HepG2 (cell line): Measurements from ENCODE around the gene TATDN3. TPM values are rescaled to one million over a fixed set of nuclear protein-coding genes. Genes with fewer than 3 reads are reported as not detected.
A peak's percentile ranks its signal among the peaks of the same experiment; 100 is the strongest.

Source experiments
- ATRX ChIP-seq: sonication (generic); formaldehyde crosslinking; IDR thresholded peaks from 2 replicates; pipeline ENCODE4 v1.4.0; 2020; ENCODE audit warnings: missing genetic modification reagents, borderline replicate concordance
- CBX2 ChIP-seq, 2 experiments: fragments of 200-600 bp in 1 of 2; sonication (generic); formaldehyde crosslinking in 1 of 2; IDR thresholded peaks; 2 replicates each; pipeline versions ENCODE4 v1.7.0 to v1.8.1; 2018 to 2022; ENCODE audit warnings: low read depth in 2 of 2, low read length in 1 of 2, mild to moderate bottlenecking in 1 of 2, missing genetic modification reagents in 1 of 2
- CCAR2 ChIP-seq: fragments of 200-400 bp; formaldehyde crosslinking; optimal IDR thresholded peaks from 2 replicates; pipeline ENCODE3; 2018; ENCODE audit warnings: low read depth, mild to moderate bottlenecking, low read length, moderate library complexity
- DPF2 ChIP-seq: sonication (generic); formaldehyde crosslinking; IDR thresholded peaks from 2 replicates; pipeline ENCODE4 v1.4.0; 2020; ENCODE audit warnings: mild to moderate bottlenecking, low read depth, missing genetic modification reagents, borderline replicate concordance
- HDAC2 ChIP-seq: sonication (generic); formaldehyde crosslinking; IDR thresholded peaks from 2 replicates; pipeline ENCODE4 v1.4.0; 2020; ENCODE audit warnings: missing genetic modification reagents
- HMGA1 ChIP-seq: sonication (generic); formaldehyde crosslinking; conservative IDR thresholded peaks from 2 replicates; pipeline ENCODE4 v1.4.0; 2020; ENCODE audit warnings: missing genetic modification reagents
- HNRNPL ChIP-seq: fragments of 200-400 bp; formaldehyde crosslinking; IDR thresholded peaks from 2 replicates; pipeline ENCODE4 v1.6.1; 2017; ENCODE audit warnings: mild to moderate bottlenecking, low read depth, low read length
- ISX ChIP-seq: sonication (generic); formaldehyde crosslinking; conservative IDR thresholded peaks from 2 replicates; pipeline ENCODE4 v1.5.0; 2020; ENCODE audit warnings: missing genetic modification reagents
- KAT2B ChIP-seq: fragments of 150-350 bp; IDR thresholded peaks from 2 replicates; pipeline ENCODE4 v1.6.1; 2014; ENCODE audit warnings: low read depth, low read length, borderline replicate concordance
- MLLT10 ChIP-seq: sonication (generic); formaldehyde crosslinking; IDR thresholded peaks from 2 replicates; pipeline ENCODE4 v1.4.0; 2020; ENCODE audit warnings: missing genetic modification reagents
- PHB2 ChIP-seq: fragments of 450-650 bp; IDR thresholded peaks from 2 replicates; pipeline ENCODE4 v1.6.1; 2018; ENCODE audit not compliant: partially characterized antibody
- REL ChIP-seq: sonication (generic); formaldehyde crosslinking; conservative IDR thresholded peaks from 2 replicates; pipeline ENCODE4 v1.8.0; 2022; ENCODE audit warnings: mild to moderate bottlenecking, missing genetic modification reagents, moderate library complexity
- RFXANK ChIP-seq: IDR thresholded peaks from 2 replicates; pipeline ENCODE4 v1.6.1; 2016
- SIN3B ChIP-seq: fragments of 150-350 bp; IDR thresholded peaks from 2 replicates; pipeline ENCODE4 v1.6.1; 2014; ENCODE audit warnings: low read length
- SMYD3 ChIP-seq: sonication (generic); formaldehyde crosslinking; IDR thresholded peaks from 2 replicates; pipeline ENCODE4 v1.8.1; 2023; ENCODE audit warnings: mild to moderate bottlenecking, missing genetic modification reagents
- SP140L ChIP-seq: sonication (generic); formaldehyde crosslinking; IDR thresholded peaks from 2 replicates; pipeline ENCODE4 v1.4.0; 2020; ENCODE audit warnings: missing genetic modification reagents, borderline replicate concordance
- ZBTB14 ChIP-seq: sonication (generic); formaldehyde crosslinking; IDR thresholded peaks from 2 replicates; pipeline ENCODE4 v1.4.0; 2020; ENCODE audit warnings: missing genetic modification reagents
- ZGPAT ChIP-seq: IDR thresholded peaks from 2 replicates; pipeline ENCODE4 v1.6.1; 2016; ENCODE audit warnings: mild to moderate bottlenecking
- ZMYM4 ChIP-seq: sonication (generic); formaldehyde crosslinking; IDR thresholded peaks from 2 replicates; pipeline ENCODE4 v1.8.1; 2023; ENCODE audit warnings: mild to moderate bottlenecking, missing genetic modification reagents
- ZNF326 ChIP-seq: sonication (generic); formaldehyde crosslinking; IDR thresholded peaks from 2 replicates; pipeline ENCODE4 v1.4.0; 2020; ENCODE audit warnings: missing genetic modification reagents, borderline replicate concordance
- ZNF564 ChIP-seq: sonication (generic); formaldehyde crosslinking; IDR thresholded peaks from 2 replicates; pipeline ENCODE4 v1.8.1; 2023; ENCODE audit warnings: mild to moderate bottlenecking, missing genetic modification reagents
- ZNF660 ChIP-seq: sonication (generic); formaldehyde crosslinking; IDR thresholded peaks from 2 replicates; pipeline ENCODE4 v1.5.1; 2020; ENCODE audit warnings: mild to moderate bottlenecking, low read depth, missing genetic modification reagents, borderline replicate concordance
- ZNF878 ChIP-seq: sonication (generic); formaldehyde crosslinking; IDR thresholded peaks from 2 replicates; pipeline ENCODE4 v1.8.1; 2023; ENCODE audit warnings: mild to moderate bottlenecking, missing genetic modification reagents, moderate library complexity
- polyA plus RNA-seq, 8 experiments: library from polyadenylated mRNA; depleted of rRNA in 3 of 8; stranded (reverse) in 7 of 8; unstranded in 1 of 8; fragments of >200 nt; fragmentation: Illumina TruSeq in 4 of 8; extraction: Trizol in 4 of 8; gene quantifications; 2 replicates each; pipeline versions ENCODE4 v1.2.1 to v1.2.3, GENCODE V29; 2011 to 2016; ENCODE audit warnings: low read depth in 4 of 8, missing spikeins in 1 of 8, mixed read lengths in 1 of 8; ENCODE audit not compliant: insufficient read depth in 1 of 8
- total RNA-seq, 5 experiments: library from RNA; depleted of rRNA; stranded (reverse); fragments of >200 nt; fragmentation: Illumina TruSeq; extraction: Trizol; gene quantifications; 2 replicates each; pipeline ENCODE4 v1.2.3, GENCODE V29; 2016; ENCODE audit warnings: low read depth in 1 of 5
- TF ChIP-seq, protein P1 (sequence below): sonication (generic); formaldehyde crosslinking; IDR thresholded peaks from 2 replicates; pipeline ENCODE4 v1.4.0; 2020; ENCODE audit warnings: missing genetic modification reagents
- TF ChIP-seq, protein P2 (sequence below): sonication (generic); IDR thresholded peaks from 2 replicates; pipeline ENCODE4 v1.6.1; 2016; ENCODE audit warnings: low read depth, borderline replicate concordance
- TF ChIP-seq, protein P3 (sequence below): sonication (generic); formaldehyde crosslinking; IDR thresholded peaks from 2 replicates; pipeline ENCODE4 v1.4.0; 2020; ENCODE audit warnings: missing genetic modification reagents

TATDN3 gene
- total and polyA plus RNA-seq, 2 of the 13 experiments (the other 11 are each of a cell fraction or from before 2014, with no cell fraction given), result 7.3 to 8.6 TPM

DNA sequence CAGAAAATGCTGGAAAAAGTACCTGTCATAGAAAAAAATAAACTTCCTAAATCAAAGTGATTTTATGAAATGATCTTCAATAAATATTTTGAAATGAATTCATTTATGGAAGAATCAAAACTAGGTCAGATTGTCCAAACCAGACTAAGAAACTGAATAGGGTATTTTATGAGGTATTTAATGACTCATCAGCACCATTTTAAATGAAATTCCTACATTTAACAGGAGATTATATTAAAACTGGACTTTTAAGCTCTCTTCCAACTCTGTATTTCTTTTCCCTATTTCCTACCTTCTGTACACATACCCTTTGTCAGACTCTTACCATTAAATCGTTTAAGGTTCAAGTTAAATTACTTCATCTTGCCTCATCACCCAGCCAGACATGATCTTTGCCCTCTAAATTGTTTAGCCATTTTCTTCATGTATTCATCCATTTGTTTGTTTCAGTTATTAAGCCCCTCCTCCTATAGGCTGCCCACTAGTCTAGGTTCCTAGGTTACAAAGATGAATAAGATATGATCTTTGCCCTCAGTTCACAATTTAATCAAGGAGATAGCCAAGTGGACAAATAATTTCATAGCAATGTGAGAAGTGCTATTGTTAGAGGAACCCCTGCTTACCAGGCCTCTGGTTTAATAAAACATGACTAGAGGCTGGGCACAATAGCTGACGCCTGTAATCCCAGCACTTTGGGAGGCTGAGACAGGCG is 25.0 kb downstream of the TATDN3 start (continued):
- TF ChIP-seq ZGPAT (CRISPR knock-in tag) (peak; percentile 58; the same call in 1 of the 2 replicates), KAT2B (no peak), HDAC2 (CRISPR knock-in tag) (peak; percentile 74), ZNF326 (CRISPR knock-in tag) (no peak), ZNF660 (CRISPR knock-in tag) (no peak), PHB2 (no peak), HNRNPL (no peak), SP140L (CRISPR knock-in tag) (no peak), CBX2 (IDR thresholded peaks at IDR 0.05; ENCODE audit: low read depth, low read length) (no peak), CBX2 (CRISPR knock-in tag; IDR thresholded peaks at IDR 0.05; ENCODE audit: low read depth) (no peak), MLLT10 (CRISPR knock-in tag) (no peak), ZBTB14 (CRISPR knock-in tag) (no peak), ZNF878 (CRISPR knock-in tag) (no peak), DPF2 (no peak), ATRX (CRISPR knock-in tag) (no peak), HMGA1 (CRISPR knock-in tag) (no peak), SMYD3 (CRISPR knock-in tag) (peak; percentile 43; the same call in 1 of the 2 replicates), ISX (CRISPR knock-in tag) (no peak), ZNF564 (CRISPR knock-in tag) (no peak), ZMYM4 (CRISPR knock-in tag) (peak; percentile 70), RFXANK (CRISPR knock-in tag) (0 out of 2 replicates have a peak, but pooled peaks have one; percentile 4), REL (CRISPR knock-in tag) (no peak), CCAR2 (no peak), SIN3B (no peak)
- TF ChIP-seq, protein P1, sequence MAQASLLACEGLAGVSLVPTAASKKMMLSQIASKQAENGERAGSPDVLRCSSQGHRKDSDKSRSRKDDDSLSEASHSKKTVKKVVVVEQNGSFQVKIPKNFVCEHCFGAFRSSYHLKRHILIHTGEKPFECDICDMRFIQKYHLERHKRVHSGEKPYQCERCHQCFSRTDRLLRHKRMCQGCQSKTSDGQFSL, result no peak
- TF ChIP-seq, protein P2, sequence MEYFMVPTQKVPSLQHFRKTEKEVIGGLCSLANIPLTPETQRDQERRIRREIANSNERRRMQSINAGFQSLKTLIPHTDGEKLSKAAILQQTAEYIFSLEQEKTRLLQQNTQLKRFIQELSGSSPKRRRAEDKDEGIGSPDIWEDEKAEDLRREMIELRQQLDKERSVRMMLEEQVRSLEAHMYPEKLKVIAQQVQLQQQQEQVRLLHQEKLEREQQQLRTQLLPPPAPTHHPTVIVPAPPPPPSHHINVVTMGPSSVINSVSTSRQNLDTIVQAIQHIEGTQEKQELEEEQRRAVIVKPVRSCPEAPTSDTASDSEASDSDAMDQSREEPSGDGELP, result 0 out of 2 replicates have a peak, but pooled peaks have one; percentile 9
- TF ChIP-seq, protein P3, sequence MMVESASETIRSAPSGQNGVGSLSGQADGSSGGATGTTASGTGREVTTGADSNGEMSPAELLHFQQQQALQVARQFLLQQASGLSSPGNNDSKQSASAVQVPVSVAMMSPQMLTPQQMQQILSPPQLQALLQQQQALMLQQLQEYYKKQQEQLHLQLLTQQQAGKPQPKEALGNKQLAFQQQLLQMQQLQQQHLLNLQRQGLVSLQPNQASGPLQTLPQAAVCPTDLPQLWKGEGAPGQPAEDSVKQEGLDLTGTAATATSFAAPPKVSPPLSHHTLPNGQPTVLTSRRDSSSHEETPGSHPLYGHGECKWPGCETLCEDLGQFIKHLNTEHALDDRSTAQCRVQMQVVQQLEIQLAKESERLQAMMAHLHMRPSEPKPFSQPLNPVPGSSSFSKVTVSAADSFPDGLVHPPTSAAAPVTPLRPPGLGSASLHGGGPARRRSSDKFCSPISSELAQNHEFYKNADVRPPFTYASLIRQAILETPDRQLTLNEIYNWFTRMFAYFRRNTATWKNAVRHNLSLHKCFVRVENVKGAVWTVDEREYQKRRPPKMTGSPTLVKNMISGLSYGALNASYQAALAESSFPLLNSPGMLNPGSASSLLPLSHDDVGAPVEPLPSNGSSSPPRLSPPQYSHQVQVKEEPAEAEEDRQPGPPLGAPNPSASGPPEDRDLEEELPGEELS, result no peak
